Epithelial cell of prostate (primary cell): ENCODE data around the gene IL16.

ENCODE experiments used
- DNase-seq: peaks from one replicate; pipeline ENCODE4 v3.0.0-alpha.2; 2011; ENCODE audit warnings: low read depth, low spot score
- H3K27ac ChIP-seq: fragments of 450-650 bp; 2 replicates; pipeline ENCODE4 v1.5.1; 2017; ENCODE audit warnings: mild to moderate bottlenecking

The IL16 gene

DNA sequence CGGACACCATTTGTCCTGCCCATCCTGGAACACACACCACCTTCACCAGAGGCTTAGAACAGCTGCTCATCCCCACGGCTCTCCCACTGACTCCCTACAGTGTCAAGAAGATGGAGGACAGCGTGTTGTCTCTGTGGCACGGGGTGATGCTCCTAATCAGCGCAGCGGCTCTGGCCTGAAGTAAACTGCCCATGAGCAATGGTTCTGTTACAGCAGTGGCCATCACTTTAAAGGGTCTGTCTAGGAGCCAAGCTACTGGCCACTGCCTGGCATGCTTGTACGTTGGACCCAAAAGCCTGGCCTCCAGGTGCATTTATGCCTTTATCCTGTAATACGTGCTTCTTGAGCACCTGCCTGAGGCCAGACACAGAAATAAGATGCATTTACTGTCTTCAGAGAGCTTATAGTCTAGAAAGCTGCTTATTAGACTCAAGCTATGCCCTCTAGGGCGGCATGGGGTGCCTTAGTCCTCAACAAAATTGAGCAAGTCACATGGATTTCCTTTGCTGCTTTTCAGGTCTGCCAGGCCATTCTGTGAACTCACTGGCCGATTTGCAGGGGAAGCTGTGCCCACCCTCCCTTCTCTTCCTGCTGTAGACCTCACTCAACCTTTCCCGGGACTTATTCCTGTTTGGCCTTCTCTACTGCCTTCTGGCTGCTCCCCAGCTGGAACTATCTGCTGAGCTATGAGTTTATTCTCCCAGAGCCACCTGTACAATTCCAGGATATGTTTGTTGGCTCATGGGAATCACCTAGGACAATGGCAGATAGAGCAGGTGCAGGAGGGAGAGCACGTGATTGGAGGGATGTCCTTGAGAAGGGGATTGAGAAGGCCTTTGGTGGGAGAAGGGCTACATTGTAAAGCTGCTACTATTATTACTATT lies 75.3 kb downstream of the IL16 start:
- no peak for DNase-seq
- H3K27ac ChIP-seq: no peak overlapping the region

DNA sequence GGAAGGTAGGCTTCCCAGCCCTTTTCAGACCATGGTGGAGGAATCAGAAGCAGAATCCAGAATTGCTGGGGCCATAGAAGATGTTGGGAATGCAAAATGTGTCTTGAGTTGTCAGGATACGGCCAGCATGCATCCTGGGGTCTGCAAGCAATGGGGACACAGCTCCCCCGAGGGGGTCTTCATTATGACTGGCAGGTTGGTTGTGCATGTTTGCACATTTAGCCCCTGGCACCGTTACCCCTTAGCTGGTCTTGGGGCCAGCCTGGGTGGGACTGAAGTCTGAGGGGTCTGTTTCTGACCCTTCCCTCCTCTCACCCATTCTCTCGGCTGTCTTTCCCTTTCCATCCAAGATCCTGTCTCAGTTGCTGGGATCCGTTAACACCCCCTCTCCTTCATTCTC lies 76.5 kb downstream of the IL16 start:
- no peak overlapping the region for H3K27ac ChIP-seq
- no peak for DNase-seq

DNA sequence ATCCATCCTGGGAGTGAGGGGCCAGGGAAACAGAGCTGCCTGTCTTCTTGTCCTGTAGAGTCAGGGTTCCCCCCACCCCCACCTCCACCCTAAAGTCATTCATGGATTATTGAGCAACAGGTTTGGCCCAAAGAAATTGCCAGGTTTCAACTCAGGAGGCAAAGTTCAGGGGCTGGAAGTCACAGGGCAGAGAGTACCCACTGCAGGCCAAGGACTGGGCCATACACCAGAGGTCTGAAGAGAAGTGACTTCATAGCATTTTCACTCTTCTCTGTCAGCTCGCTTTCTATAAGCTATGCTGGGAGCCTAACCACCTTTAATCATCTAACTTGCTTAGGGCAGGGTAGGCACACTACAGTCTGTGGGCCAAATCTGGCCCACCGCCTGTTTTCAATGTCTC lies 77.2 kb downstream of the IL16 start:
- no peak for DNase-seq
- no peak overlapping the region for H3K27ac ChIP-seq

DNA sequence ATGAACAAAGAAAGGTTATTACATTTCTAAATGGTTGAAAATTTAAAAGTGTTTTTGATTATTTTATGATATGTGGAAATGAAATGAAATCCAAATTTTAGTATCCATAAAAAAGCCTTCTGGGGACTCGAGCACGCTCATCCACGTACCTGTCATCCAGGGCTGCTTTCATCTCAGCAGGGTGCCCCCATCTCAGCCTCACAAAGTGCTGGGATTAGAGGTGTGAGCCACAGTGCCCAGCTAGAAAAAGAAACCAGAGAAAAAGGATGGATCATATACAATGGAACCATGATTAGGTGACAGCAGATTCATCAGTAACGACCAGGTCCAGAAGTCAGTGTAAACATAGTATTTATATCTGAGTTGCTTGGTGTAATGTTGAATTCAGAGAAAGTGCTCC lies 77.6 kb downstream of the IL16 start:
- H3K27ac ChIP-seq: no peak overlapping the region
- no peak for DNase-seq

DNA sequence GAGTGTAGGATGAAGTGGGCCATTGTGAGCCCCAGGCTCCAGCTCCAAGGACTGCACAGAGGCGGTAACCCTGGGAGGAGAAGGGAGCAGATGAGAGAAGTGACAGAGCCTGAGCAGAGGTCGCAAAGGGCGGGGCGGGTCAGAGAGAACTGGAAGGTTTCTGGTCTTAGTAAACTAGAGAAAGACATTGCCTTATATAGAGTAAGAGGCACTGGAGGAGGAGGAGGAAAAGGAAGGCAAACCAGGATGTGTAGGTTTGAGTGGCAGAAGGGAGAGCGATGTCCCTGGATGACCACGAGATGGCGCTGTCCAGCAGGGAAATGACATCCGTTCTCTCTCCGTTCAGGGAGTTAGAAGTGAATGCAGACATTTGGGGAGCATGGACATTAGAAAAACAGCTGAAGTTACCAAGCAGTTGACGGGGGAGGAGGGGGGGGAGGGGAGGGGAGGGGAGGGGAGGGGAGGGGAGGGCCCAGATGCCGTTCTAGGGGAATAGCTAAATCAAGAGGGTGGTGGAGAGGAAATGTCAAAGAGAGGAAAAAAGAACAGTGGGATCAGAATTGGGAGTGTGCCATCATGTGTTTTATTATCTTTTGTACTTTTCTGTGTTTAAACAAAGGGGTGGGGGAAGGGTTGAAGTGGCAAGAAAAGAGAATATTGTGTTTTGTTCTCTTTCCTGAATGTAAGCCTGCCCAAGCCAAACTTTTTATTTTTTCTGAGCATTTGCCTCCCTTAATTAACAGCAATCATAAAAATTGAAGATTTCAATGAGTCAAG lies 78.4 kb downstream of the IL16 start:
- DNase-seq: no peak
- H3K27ac ChIP-seq: no peak overlapping the region

DNA sequence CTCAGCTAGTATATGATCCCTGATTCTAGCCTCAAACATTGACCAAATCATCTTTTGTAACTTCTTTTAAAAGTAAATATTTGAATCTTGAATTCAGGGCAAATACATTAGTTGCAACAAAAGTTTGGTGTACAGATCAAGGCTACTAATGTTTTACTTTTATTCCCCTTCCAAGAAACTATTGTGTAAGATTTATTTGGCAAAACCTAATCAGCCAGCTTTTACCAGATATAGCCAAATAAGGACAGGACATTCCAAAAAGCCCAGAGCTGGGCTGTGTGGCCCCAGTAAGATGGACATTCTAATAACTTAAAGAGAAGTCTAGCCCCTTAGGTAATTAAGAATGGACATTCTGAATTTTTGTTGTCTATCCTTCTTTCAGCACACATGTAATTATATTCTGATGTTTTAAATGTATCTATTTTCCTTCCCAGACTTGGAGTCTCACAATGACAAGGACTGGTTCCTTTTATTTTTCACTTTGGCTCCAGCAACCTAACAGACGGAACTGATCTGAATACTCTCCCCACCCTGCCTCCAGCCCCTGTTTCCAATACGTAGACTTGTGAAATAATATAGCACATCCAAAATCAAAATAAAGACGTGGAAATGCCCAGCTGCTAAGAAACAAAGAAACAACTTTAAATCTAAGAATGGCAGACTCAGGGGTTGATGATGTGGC lies 79.2 kb downstream of the IL16 start:
- no peak for DNase-seq
- H3K27ac ChIP-seq: no peak overlapping the region

DNA sequence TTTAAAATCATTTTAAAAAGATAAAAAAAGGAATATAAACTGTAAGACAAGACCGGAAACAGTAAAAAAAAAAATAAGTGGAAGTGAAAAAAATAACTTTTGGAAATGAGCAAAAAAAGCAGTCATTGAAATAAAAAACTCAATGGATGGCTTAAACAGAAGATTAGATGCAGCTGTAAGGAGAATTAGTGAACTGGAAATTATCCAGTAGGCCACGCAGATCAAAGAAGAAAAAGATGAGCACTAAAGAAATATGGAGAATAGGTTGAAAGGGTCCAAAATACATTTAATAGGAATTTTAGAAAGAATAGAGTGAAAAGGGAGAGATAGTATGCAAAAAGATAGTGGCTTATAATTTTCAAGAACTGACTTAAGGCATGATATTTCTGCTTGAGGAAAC lies 80.3 kb downstream of the IL16 start:
- DNase-seq: no peak
- no peak overlapping the region for H3K27ac ChIP-seq

DNA sequence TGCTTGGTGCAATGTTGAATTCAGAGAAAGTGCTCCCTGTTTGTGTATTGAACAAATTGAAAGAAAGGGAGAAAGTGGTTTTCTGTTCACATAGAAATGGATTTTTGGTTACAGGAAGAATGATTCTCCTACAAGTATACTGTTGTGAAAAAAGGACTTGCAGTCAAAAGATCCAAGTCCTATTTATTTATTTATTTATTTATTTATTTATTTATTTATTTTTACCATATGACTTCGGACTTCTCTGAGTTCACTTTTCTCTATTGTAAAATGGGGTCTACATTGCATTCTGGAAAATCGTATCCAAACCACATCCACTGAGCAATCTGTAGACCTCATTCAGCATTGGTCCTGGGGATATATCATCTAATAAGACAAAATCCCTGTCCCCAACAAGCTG lies 81.2 kb downstream of the IL16 start:
- no peak for DNase-seq
- H3K27ac ChIP-seq: no peak overlapping the region

DNA sequence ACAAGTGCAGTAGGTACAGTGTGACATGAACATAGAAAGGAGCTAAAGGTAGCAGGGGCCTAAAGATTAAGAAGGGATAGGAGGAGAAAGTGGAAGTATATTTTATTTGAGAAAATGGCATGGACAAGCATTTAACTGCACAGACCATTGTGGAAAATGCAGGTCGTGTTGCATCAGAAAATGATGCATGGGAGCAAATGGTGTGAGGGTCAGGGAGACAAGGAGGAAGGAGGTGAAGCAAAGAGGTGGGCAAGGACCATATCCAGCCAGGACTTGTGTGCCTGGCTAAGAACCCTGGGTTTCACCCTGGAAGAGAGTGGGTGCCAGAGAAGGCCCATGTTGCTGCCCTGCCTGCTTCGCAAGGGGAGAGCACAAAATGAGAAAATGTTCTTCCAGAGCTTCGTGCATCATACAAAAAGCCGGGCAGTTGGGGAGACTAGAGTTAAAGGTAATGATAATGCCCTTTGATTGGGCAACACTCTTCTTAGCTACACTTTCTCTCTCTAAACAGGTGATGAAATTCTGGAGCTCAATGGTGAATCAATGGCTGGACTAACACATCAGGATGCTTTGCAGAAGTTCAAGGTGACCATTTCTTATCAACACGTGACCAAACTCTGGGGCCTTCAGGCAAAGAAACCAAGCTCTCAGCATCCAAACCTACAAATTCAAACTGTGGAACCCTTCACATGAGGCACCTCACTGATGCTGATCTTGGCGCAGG lies 81.8 kb downstream of the IL16 start:
- DNase-seq: no peak
- no peak overlapping the region for H3K27ac ChIP-seq

DNA sequence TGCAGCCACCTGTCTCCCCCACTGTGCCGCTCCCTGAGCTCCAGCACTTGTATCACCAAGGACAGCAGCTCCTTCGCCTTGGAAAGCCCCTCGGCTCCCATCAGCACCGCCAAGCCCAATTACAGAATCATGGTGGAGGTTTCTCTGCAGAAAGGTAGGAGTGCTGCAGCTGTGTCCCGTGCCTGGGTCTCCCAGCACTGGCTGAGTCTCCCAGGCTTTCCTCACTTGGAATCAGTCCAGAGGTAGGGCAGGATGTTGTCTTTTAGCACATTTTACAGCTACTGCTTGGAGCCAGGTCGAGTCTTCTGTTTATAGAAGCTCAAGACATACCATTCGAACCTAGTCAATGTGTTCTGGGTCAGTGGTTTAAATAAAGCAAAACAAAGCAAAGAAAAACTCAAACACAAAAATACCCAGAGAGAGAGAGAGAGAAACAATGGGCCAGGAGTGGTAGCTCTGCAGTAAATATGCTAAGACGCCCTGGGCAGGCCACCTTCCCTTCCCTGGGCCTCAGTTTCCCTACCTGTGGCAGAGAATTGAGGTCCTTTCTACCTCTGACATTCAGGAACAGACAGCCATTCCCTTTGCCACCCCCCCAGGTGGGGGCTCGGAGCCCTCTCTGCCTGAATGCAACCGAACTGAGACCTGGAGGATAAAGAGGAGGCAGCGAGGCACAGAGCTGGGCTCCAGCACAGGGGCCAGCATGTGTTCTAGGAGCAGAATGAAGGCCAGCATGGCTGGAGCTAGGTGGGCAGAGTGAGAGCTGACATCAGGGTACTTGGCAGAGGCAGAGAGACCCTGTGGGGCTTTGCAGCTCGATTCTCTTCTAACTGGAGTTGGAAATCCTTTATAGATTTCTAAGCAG lies 83.2 kb downstream of the IL16 start:
- no peak for DNase-seq
- H3K27ac ChIP-seq: no peak overlapping the region

DNA sequence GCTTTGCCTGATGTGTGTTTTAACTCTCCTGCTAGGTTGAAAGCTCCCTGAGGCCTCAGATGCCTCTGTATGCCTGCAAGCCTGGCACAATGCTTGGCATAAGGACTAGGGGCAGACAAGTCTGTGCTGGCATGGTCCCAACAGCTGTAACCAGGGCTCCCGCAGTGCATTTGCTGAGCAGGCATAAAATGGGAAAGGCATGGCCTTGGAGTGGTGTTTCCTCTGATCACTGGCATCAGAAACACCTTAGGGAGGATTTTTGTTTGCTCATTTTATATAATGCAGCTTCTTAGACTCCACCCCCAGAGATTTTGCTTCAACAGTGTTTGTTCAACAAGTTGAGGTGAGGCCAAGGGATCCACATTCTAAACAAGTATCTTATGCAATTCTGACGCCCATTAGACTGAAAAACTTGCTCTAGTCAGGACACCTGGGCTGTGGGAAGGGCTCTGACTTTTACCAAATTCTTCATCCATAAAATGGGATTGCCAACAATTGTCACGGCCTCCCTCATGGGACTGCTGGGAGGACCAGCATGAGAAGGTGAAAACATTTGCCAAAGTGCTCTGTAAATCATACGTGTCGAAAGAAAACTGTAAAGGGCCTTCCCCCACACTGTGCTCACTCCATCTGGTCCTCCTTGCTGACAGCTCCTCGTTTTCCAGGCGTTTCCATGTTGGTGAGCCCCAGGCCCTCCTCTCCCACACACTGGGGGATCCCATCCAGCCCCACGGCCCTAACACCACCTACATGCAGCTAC lies 84.2 kb downstream of the IL16 start:
- no peak for DNase-seq

DNA sequence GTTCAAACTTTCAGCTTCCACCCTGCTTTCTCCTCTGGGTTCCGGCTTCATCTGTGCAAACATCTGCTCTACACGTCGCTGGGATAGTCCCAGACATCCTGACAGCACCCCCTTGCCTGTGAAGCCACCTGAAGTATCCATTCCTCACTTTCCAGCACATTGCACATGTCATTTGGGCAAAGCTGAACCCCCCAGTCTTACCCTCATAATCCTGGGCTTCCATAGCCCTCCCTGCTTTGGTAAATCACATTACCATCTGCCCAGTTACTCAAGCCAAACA lies 84.7 kb downstream of the IL16 start:
- H3K27ac ChIP-seq: peak overlapping the region; percentile 21
- DNase-seq: no peak

More for the DNA sequence above, 84.2 kb downstream of the IL16 start:
- peak overlapping the region; percentile 21 for H3K27ac ChIP-seq

DNA sequence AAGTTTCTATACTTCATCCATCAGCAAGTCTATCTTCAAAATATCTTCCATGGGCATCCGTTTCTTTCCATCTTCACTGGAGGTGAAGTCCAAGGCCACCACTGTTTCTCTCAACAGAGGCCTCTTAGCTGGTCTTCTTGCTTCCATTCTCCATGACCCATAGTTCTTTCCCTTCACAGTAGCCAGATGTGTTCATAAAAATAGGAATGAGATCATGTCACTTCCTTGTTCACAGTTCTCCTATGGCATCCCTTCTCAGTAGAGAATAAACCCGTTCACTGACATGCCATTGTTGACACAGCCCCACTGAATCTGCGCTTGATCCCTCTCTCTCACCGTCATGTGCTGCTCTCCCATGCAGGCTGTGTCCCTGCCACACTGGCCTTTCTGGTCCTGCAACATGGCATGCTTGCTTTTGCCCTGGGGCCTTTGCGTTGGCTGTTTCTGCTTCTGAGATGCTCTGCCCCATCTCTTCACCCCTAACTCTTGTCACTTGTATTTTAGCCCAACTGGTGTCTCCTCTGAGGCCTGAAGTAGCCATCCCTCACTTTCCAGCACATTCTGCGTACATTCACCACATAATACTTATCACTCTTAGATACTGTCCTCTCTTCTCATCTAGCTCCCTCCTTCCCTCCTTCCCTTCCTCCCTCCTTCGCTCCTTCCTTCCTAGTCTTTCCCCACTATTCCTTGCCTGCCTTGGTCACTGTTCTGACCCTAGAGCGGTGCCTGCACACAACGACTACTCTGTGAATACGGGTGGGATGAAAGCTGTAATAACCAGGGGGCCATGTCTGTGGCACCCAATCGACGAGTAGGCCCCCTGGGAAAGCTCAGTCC lies 85.3 kb downstream of the IL16 start:
- H3K27ac ChIP-seq: peak overlapping the region; percentile 21
- DNase-seq: no peak

DNA sequence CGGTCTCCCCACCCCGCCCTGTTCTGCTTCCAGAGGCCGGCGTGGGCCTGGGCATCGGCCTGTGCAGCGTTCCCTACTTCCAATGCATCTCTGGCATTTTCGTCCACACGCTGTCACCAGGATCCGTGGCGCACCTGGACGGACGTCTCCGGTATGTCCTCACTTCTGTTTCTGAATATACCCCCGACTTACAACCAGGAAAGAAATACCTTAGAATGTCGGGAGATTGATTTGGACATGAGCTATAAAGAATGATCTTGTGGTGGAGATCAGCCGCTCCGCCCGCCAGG lies 85.9 kb downstream of the IL16 start:
- no peak for DNase-seq
- no peak overlapping the region for H3K27ac ChIP-seq

DNA sequence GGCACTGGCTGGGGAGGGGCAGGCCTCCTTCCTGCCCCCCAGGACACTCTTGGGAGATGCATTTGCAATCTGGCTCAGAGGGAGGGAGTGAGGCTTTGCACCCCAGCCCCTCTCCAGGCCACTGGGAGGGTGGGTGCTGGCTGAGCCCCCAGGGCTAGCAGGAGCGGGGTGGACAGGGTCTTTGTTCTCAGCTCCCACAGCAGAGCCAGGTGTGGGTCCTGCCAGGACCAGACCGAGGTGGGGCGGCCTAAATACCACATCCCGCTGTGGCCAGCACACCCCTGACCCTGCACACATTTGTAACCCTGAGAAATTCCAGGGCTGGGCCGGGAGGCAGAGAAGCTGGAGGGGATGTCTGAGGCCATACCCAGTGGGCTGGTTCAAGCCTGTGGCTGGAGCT lies 86.2 kb downstream of the IL16 start:
- H3K27ac ChIP-seq: no peak overlapping the region
- no peak for DNase-seq

DNA sequence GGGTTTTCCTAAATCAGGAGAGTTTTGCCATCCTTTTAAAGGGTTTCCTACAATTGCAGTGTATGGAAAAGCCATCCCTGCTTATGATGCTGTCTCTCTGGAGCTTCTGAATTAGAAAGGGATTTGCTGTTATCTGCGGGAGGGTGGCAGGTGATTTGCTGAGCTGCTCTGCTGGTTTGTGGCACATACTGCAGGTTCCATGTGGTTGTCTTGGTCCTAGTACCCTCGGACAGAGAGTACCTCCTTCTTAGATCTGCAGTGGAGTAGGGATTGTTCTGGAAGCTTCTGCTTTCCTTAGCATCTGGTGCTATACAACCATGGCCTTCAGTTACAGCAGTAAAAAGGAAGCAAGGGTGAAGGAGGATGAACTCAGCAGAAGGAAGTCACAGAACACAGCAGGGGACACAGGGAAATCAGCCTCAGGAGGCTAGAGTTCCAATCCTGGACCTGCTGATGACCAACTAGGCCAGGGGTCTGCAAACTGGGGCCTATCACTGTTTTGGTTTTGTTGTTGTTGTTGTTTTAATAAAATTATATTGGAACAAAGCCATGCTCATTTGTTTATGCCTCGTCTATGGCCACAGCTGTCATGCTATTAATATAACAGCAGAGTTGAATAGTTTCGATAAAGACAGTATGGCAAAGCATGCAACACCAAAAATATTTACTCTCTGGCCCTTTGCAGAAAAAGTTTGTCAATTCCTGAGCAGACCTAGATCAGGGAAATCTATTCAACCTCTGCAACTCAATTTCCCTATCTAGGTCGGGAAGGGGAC lies 87.8 kb downstream of the IL16 start:
- no peak for DNase-seq
- no peak overlapping the region for H3K27ac ChIP-seq

DNA sequence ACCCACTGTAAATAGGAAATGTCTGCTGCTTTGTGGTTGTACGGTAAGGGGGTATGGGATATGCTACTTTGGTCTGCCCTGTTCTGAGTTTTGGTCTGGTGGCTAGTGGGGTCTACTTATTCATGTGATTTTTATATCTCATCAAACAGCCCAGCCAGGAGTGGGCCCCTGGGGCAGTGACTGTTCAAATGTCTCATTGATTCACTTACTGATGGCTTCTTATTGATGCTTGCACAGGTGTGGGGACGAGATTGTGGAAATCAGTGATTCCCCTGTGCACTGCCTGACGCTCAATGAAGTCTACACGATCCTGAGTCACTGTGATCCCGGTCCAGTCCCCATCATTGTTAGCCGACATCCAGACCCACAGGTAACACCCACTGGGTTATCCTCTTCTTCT lies 88.8 kb downstream of the IL16 start:
- no peak overlapping the region for H3K27ac ChIP-seq
- no peak for DNase-seq
